MM.1S (cell line): ENCODE results near the gene INPP4B.

Experiments
- EZH2phosphoT487 ChIP-seq: fragments of 300-600 bp; sonication (generic); IDR thresholded peaks from 2 replicates; pipeline ENCODE4 v1.6.1; 2018; ENCODE audit warnings: antibody characterized with exemption, low read length
- TF ChIP-seq, protein P1 (sequence below): fragments of 300-600 bp; sonication (generic); IDR thresholded peaks from 2 replicates; pipeline ENCODE4 v1.5.1; 2016; ENCODE audit warnings: antibody characterized with exemption, low read length, mixed read lengths

DNA sequence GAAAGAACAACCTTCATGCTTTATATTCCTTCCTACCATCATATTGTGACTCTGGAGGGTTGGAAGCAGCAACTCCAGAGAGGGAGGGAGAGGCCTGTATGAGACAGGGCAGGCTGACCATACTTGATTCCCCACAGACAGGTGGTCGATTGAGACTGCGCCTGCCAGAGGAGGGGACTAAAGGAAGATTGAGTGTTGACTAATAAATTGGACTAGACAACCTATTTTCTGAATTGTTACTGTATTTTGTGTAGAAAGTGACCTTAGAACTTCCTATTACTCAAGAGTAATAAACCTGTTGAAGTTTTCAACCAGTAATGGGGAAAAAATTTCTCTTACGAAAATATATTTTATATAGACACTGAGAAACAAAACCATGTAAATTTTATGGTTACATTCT is 301.5 kb downstream of the INPP4B start:
- TF ChIP-seq, protein P1, sequence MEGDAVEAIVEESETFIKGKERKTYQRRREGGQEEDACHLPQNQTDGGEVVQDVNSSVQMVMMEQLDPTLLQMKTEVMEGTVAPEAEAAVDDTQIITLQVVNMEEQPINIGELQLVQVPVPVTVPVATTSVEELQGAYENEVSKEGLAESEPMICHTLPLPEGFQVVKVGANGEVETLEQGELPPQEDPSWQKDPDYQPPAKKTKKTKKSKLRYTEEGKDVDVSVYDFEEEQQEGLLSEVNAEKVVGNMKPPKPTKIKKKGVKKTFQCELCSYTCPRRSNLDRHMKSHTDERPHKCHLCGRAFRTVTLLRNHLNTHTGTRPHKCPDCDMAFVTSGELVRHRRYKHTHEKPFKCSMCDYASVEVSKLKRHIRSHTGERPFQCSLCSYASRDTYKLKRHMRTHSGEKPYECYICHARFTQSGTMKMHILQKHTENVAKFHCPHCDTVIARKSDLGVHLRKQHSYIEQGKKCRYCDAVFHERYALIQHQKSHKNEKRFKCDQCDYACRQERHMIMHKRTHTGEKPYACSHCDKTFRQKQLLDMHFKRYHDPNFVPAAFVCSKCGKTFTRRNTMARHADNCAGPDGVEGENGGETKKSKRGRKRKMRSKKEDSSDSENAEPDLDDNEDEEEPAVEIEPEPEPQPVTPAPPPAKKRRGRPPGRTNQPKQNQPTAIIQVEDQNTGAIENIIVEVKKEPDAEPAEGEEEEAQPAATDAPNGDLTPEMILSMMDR, result no peak
- TF ChIP-seq EZH2phosphoT487, result no peak
